ENCODE measurements around the gene BMP8A.

DNA sequence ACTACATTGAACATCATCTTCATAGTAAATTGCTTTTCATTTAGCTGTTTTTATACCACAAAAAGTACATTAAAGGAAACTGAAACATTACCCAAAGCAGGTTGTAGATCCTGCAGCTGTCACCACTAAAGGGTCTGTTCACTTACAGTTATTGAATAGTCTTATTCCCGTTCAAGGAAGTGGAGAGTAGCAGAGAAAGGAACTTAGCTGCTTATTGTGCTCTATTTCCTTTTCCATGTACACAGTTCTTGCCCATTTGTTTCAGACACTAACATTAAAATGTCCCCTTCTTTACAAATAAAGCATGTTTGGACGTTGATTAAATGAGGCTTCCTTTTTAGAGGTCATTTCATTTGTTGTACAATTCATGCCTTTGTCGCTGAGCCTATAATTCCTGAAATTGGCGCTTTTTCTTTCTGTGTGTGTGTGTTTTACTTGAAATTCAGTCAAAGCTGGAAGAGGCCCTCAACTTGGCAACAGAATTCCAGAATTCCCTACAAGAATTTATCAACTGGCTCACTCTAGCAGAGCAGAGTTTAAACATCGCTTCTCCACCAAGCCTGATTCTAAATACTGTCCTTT is 44.4 kb upstream of the BMP8A start:
- TF ChIP-seq TAF1 (IDR thresholded peaks at IDR 0.05; ENCODE audit: borderline replicate concordance, low read depth, low read length) (no peak), POLR2AphosphoS5 (IDR thresholded peaks at IDR 0.05; ENCODE audit: low read depth, low read length) (no peak), POLR2A (IDR thresholded peaks at IDR 0.05; ENCODE audit: low read depth, low read length) (no peak)

Measured in GM12892 (cell line).